Hematopoietic multipotent progenitor cell treated with erythropoietin and hydrocortisone succinate and interleukin-3 and kit ligand, for 15 days (in vitro differentiated cells): Measurements from ENCODE around the gene DUSP10.
A peak's percentile ranks its signal among the peaks of the same experiment; 100 is the strongest.

Experiments
- DNase-seq: peaks from one replicate; pipeline ENCODE4 v3.0.0-alpha.2; 2015; ENCODE audit warnings: low spot score

DUSP10 gene

GRCh38 chr1:221765527-221765926, 23.6 kb upstream of the DUSP10 start:
- DNase-seq, result no peak

- no peak for DNase-seq
Measured at GRCh38 chr1:221762121-221762520, 20.2 kb upstream of the DUSP10 start.

- no peak for DNase-seq
Measured at GRCh38 chr1:221761354-221762002, 19.6 kb upstream of the DUSP10 start.

- no peak for DNase-seq
Measured at GRCh38 chr1:221760911-221761310, 19.0 kb upstream of the DUSP10 start.

- no peak for DNase-seq
Measured at GRCh38 chr1:221759436-221759835, 17.5 kb upstream of the DUSP10 start.

- no peak for DNase-seq
Measured at GRCh38 chr1:221758455-221758854, 16.6 kb upstream of the DUSP10 start.

- no peak for DNase-seq
Measured at GRCh38 chr1:221756830-221757551, 15.1 kb upstream of the DUSP10 start.

GRCh38 chr1:221753828-221754188, 11.9 kb upstream of the DUSP10 start:
- DNase-seq, result no peak

- no peak for DNase-seq
Measured at GRCh38 chr1:221751226-221751887, 9.5 kb upstream of the DUSP10 start.

GRCh38 chr1:221748981-221749380, 7.1 kb upstream of the DUSP10 start:
- DNase-seq, result no peak

- DNase-seq, result no peak
Measured at GRCh38 chr1:221747839-221748238, 6.0 kb upstream of the DUSP10 start.

- no peak for DNase-seq
Measured at GRCh38 chr1:221743416-221744208, 1.7 kb upstream of the DUSP10 start.

- peak; percentile 79 for DNase-seq
Measured at GRCh38 chr1:221742555-221743415, 896 bp upstream of the DUSP10 start.

- peak; percentile 10 for DNase-seq
Measured at GRCh38 chr1:221740993-221741702, 741 bp downstream of the DUSP10 start.

- no peak for DNase-seq
Measured at GRCh38 chr1:221740369-221740992, 1.4 kb downstream of the DUSP10 start.

GRCh38 chr1:221739677-221740025, 2.2 kb downstream of the DUSP10 start:
- DNase-seq, result no peak

- DNase-seq, result no peak
Measured at GRCh38 chr1:221739018-221739676, 2.7 kb downstream of the DUSP10 start.

GRCh38 chr1:221736714-221737113, 5.2 kb downstream of the DUSP10 start:
- DNase-seq, result no peak

GRCh38 chr1:221735999-221736398, 5.9 kb downstream of the DUSP10 start:
- no peak for DNase-seq

GRCh38 chr1:221734187-221734586, 7.7 kb downstream of the DUSP10 start:
- no peak for DNase-seq
